Left ventricle myocardium inferior (tissue), 1 donor: ENCODE results near the gene PAH. TPM values are rescaled to one million over a fixed set of nuclear protein-coding genes. Genes with fewer than 3 reads are reported as not detected.

Experiments used
- DNase-seq: peaks from one replicate; pipeline ENCODE4 v3.0.0-alpha.2; 2020
- H3K27ac ChIP-seq: fragments of 200-600 bp; replicated peaks from 2 replicates; pipeline ENCODE4 v1.8.0; 2021
- H3K27me3 ChIP-seq: fragments of 200-600 bp; 2 replicates; pipeline ENCODE4 v1.8.0; 2021; ENCODE audit warnings: low read depth
- H3K36me3 ChIP-seq: fragments of 200-600 bp; 2 replicates; pipeline ENCODE4 v1.8.0; 2021
- H3K4me1 ChIP-seq: fragments of 200-600 bp; 2 replicates; pipeline ENCODE4 v1.8.0; 2021
- H3K4me3 ChIP-seq: fragments of 200-600 bp; 2 replicates; pipeline ENCODE4 v1.8.0; 2021; ENCODE audit warnings: mild to moderate bottlenecking, moderate library complexity
- H3K9me3 ChIP-seq: fragments of 200-600 bp; replicated peaks from 2 replicates; pipeline ENCODE4 v1.8.0; 2021
- CTCF ChIP-seq: fragments of 200-600 bp; IDR thresholded peaks from 2 replicates; pipeline ENCODE4 v1.8.0; 2021; ENCODE audit warnings: antibody characterized with exemption, mild to moderate bottlenecking, borderline replicate concordance
- intact Hi-C: fragments of 100-400 bp; cut with micrococcal nuclease; formaldehyde crosslinking; loops from one replicate; pipeline ENCODE4 v1.11.0; 2022
- total RNA-seq: library from RNA; stranded (reverse); fragmentation: NEBNext Ultra II Directional; extraction: Animal tissue kit (Norgen Biotek cat#: 25700); gene quantifications from one replicate; pipeline ENCODE4 v1.2.1, GENCODE V29; 2021
- donor health status: DM: no; HTN: yes; CAD: no; lungs with severe emphysema.

PAH gene
- total RNA-seq, 1 donor from 2014 or later = not detected

- H3K27ac ChIP-seq = no peak overlapping the region
- TF ChIP-seq CTCF = no peak
- DNase-seq = no peak
- H3K27me3 ChIP-seq = peaks cover 10% of the 10 kb centered on the region
- intact Hi-C loops = no loop called here
- H3K4me1 ChIP-seq = no peaks in the 10 kb centered on the region
- H3K9me3 ChIP-seq = no peaks in the 10 kb centered on the region
- no peaks in the 10 kb centered on the region for H3K36me3 ChIP-seq
- no peak overlapping the region for H3K4me3 ChIP-seq
These were observed 117.8 kb downstream of the PAH start for GRCh38 chr12:102799229-102799628.

GRCh38 chr12:102797528-102797927 is 119.5 kb downstream of the PAH start:
- Histone ChIP-seq H3K9me3 (no peaks in the 10 kb centered on the region), H3K27ac (no peak overlapping the region), H3K4me1 (no peaks in the 10 kb centered on the region), H3K36me3 (no peaks in the 10 kb centered on the region), H3K27me3 (peaks cover 17% of the 10 kb centered on the region), H3K4me3 (no peak overlapping the region)
- intact Hi-C loops = no loop called here
- DNase-seq = no peak
- no peak for TF ChIP-seq CTCF

GRCh38 chr12:102793921-102794320 is 123.1 kb downstream of the PAH start:
- no peaks in the 10 kb centered on the region for H3K36me3 ChIP-seq
- H3K9me3 ChIP-seq = no peaks in the 10 kb centered on the region
- no peaks in the 10 kb centered on the region for H3K4me1 ChIP-seq
- H3K27me3 ChIP-seq = peaks cover 26% of the 10 kb centered on the region
- no peak overlapping the region for H3K4me3 ChIP-seq
- no peak for TF ChIP-seq CTCF
- intact Hi-C loops = no loop called here
- no peak for DNase-seq
- no peak overlapping the region for H3K27ac ChIP-seq

Other genes starting within 250 kb of the PAH start
- gene ASCL1, start 40.4 kb upstream of the PAH start, total RNA-seq = not detected